KMS-11 (cell line): ENCODE data around the gene SELENOV.

Experiments
- H2AFZ ChIP-seq: fragments of 200-600 bp; sonication (generic); 2 replicates; pipeline ENCODE4 v1.6.1; 2016; ENCODE audit warnings: antibody characterized with exemption, mixed run types, low read depth
- H3K27ac ChIP-seq: fragments of 200-600 bp; sonication (generic); 2 replicates; pipeline ENCODE4 v1.6.1; 2016; ENCODE audit warnings: mild to moderate bottlenecking, mixed run types
- H3K27me3 ChIP-seq: fragments of 200-600 bp; sonication (generic); 2 replicates; pipeline ENCODE4 v1.6.1; 2017; ENCODE audit warnings: mild to moderate bottlenecking, low read depth, mixed run types, moderate library complexity; ENCODE audit not compliant: insufficient read depth
- H3K36me3 ChIP-seq: fragments of 200-600 bp; sonication (generic); 2 replicates; pipeline ENCODE4 v1.6.1; 2017; ENCODE audit warnings: mild to moderate bottlenecking, mixed run types; ENCODE audit not compliant: insufficient read depth
- H3K4me1 ChIP-seq: fragments of 200-600 bp; sonication (generic); 2 replicates; pipeline ENCODE4 v1.6.1; 2016; ENCODE audit warnings: mild to moderate bottlenecking, low read depth, mixed run types; ENCODE audit not compliant: poor library complexity, severe bottlenecking
- H3K4me2 ChIP-seq: fragments of 200-600 bp; sonication (generic); 2 replicates; pipeline ENCODE4 v1.7.0; 2016; ENCODE audit warnings: mild to moderate bottlenecking, mixed run types
- H3K4me3 ChIP-seq: fragments of 200-600 bp; sonication (generic); IDR thresholded peaks from 2 replicates; pipeline ENCODE4 v1.6.1; 2017; ENCODE audit warnings: low read depth, low read length, mixed read lengths; ENCODE audit not compliant: insufficient read depth
- H3K79me2 ChIP-seq: fragments of 200-600 bp; sonication (generic); 2 replicates; pipeline ENCODE4 v1.6.1; 2016; ENCODE audit warnings: low read depth, mixed run types; ENCODE audit not compliant: insufficient read depth
- H3K9ac ChIP-seq: fragments of 200-600 bp; sonication (generic); 2 replicates; pipeline ENCODE4 v1.6.1; 2016; ENCODE audit warnings: mild to moderate bottlenecking, mixed run types
- H4K20me1 ChIP-seq: fragments of 200-600 bp; sonication (generic); 2 replicates; pipeline ENCODE4 v1.6.1; 2016; ENCODE audit warnings: mild to moderate bottlenecking, mixed run types; ENCODE audit not compliant: insufficient read depth
- CTCF ChIP-seq: fragments of 200-600 bp; sonication (generic); conservative IDR thresholded peaks from 2 replicates; pipeline ENCODE4 v1.6.1; 2017; ENCODE audit warnings: low read depth, mild to moderate bottlenecking, antibody characterized with exemption, low read length, moderate library complexity, mixed read lengths

The SELENOV gene

GRCh38 chr19:39544226-39544903 lies 29.4 kb downstream of the SELENOV start:
- H2AFZ ChIP-seq: no peak overlapping the region
- H3K27me3 ChIP-seq: no peaks in the 10 kb centered on the region
- H3K4me3 ChIP-seq: no peak overlapping the region
- H3K79me2 ChIP-seq: no peaks in the 10 kb centered on the region
- no peak overlapping the region for H3K27ac ChIP-seq
- H4K20me1 ChIP-seq: no peaks in the 10 kb centered on the region
- no peak overlapping the region for H3K9ac ChIP-seq
- TF ChIP-seq CTCF: no peak
- H3K4me1 ChIP-seq: peaks cover 5% of the 10 kb centered on the region
- no peak overlapping the region for H3K4me2 ChIP-seq
- H3K36me3 ChIP-seq: no peaks in the 10 kb centered on the region

GRCh38 chr19:39544911-39545310 lies 30.0 kb downstream of the SELENOV start:
- Histone ChIP-seq H3K36me3 (no peaks in the 10 kb centered on the region), H3K27ac (no peak overlapping the region), H3K79me2 (no peaks in the 10 kb centered on the region), H3K4me2 (no peak overlapping the region), H3K4me3 (no peak overlapping the region), H3K9ac (no peak overlapping the region), H2AFZ (no peak overlapping the region), H3K27me3 (no peaks in the 10 kb centered on the region), H3K4me1 (peaks cover 5% of the 10 kb centered on the region), H4K20me1 (no peaks in the 10 kb centered on the region)
- no peak for TF ChIP-seq CTCF

- H3K36me3 ChIP-seq: no peaks in the 10 kb centered on the region
- no peak overlapping the region for H3K4me2 ChIP-seq
- H2AFZ ChIP-seq: no peak overlapping the region
- H3K27ac ChIP-seq: no peak overlapping the region
- no peak for TF ChIP-seq CTCF
- H4K20me1 ChIP-seq: no peaks in the 10 kb centered on the region
- H3K4me3 ChIP-seq: no peak overlapping the region
- H3K4me1 ChIP-seq: peaks cover 1% of the 10 kb centered on the region
- H3K27me3 ChIP-seq: no peaks in the 10 kb centered on the region
- no peak overlapping the region for H3K9ac ChIP-seq
- no peaks in the 10 kb centered on the region for H3K79me2 ChIP-seq
Measured at GRCh38 chr19:39546599-39546998, 31.7 kb downstream of the SELENOV start.

- no peak for TF ChIP-seq CTCF
- no peak overlapping the region for H2AFZ ChIP-seq
Measured at GRCh38 chr19:39550197-39550596, 35.3 kb downstream of the SELENOV start.

More at GRCh38 chr19:39550197-39550596, 35.3 kb downstream of the SELENOV start:
- Histone ChIP-seq H3K79me2 (no peaks in the 10 kb centered on the region), H4K20me1 (no peaks in the 10 kb centered on the region), H3K36me3 (no peaks in the 10 kb centered on the region), H3K9ac (no peak overlapping the region), H3K27ac (no peak overlapping the region), H3K4me3 (no peak overlapping the region), H3K4me1 (peaks cover 16% of the 10 kb centered on the region), H3K4me2 (0 out of 2 replicates have a peak overlapping the region, but pooled peaks have one; percentile 38), H3K27me3 (no peaks in the 10 kb centered on the region)
